ENCODE results near the gene TLL2. TPM values are rescaled to one million over a fixed set of nuclear protein-coding genes. Genes with fewer than 3 reads are reported as not detected.
A peak's percentile ranks its signal among the peaks of the same experiment; 100 is the strongest.

Gene TLL2
- polyA plus RNA-seq, 3 donors, result not detected

DNA sequence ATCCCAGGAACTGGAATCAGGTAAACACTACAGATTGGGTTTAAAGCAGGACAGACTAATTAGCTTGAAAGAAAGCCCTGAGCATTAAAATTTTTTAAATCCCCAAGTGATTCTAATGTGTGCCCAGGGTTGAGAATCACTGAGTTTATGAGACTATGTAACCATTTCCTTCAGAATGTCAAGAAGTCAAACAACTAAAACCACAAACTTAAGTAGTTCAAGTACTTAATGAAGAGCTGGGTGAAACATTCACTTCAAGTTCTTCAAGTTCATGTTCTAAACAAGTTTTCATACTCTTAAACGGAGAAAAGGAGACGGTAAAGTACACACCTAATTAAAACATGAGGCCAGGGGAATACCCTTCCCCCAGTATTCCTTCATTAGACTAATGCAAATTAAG is 28.2 kb upstream of the TLL2 start:
- no peak overlapping the region for H2AFZ ChIP-seq (ENCODE audit: insufficient read depth, low read depth, low read length, poor library complexity, severe bottlenecking)
- Mint-ChIP-seq H3K4me3 (no peak overlapping the region), H3K27me3 (ENCODE audit: low read depth in 3 of 3) (no peaks in the 10 kb centered on the region), H3K36me3 (peaks cover 71 to 74% of the 10 kb centered on the region in 2 donors), H3K27ac (peak overlapping the region in 2 of 7 donors; percentile 13 to 19), H3K4me1 (no peaks in the 10 kb centered on the region), H3K9me3 (no peaks in the 10 kb centered on the region)
- no peak overlapping the region for H3K4me3 ChIP-seq (replicated peaks in 1 of 3; ENCODE audit: low read depth in 2 of 3, low read length in 3 of 3)
- no peak overlapping the region for H3K4me2 ChIP-seq (replicated peaks; ENCODE audit: extremely low read depth, low read length, poor library complexity, severe bottlenecking)
- intact Hi-C loops (cut with micrococcal nuclease), result no loop called here
- H3K9me3 ChIP-seq (replicated peaks in 1 of 2; ENCODE audit: control insufficient read depth in 1 of 2, insufficient read depth in 1 of 2, low read length in 2 of 2), result no peaks in the 10 kb centered on the region
- peaks cover 59 to 96% of the 10 kb centered on the region in 2 donors for H3K36me3 ChIP-seq (replicated peaks in 1 of 2; ENCODE audit: control insufficient read depth in 1 of 2, insufficient read depth in 2 of 2, low read length in 2 of 2)
- TF ChIP-seq, protein P1, sequence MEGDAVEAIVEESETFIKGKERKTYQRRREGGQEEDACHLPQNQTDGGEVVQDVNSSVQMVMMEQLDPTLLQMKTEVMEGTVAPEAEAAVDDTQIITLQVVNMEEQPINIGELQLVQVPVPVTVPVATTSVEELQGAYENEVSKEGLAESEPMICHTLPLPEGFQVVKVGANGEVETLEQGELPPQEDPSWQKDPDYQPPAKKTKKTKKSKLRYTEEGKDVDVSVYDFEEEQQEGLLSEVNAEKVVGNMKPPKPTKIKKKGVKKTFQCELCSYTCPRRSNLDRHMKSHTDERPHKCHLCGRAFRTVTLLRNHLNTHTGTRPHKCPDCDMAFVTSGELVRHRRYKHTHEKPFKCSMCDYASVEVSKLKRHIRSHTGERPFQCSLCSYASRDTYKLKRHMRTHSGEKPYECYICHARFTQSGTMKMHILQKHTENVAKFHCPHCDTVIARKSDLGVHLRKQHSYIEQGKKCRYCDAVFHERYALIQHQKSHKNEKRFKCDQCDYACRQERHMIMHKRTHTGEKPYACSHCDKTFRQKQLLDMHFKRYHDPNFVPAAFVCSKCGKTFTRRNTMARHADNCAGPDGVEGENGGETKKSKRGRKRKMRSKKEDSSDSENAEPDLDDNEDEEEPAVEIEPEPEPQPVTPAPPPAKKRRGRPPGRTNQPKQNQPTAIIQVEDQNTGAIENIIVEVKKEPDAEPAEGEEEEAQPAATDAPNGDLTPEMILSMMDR (IDR thresholded peaks at IDR 0.05), result no peak
- DNase-seq, result no peak
- H3K79me2 ChIP-seq (ENCODE audit: insufficient read depth, low read length), result peaks cover 8% of the 10 kb centered on the region
- no peak overlapping the region for H3K9ac ChIP-seq (ENCODE audit: insufficient read depth, low read length, poor library complexity, severe bottlenecking)
- no peak overlapping the region for H3K27ac ChIP-seq (ENCODE audit: low read depth in 1 of 2, low read length in 2 of 2)
- peaks cover 49% of the 10 kb centered on the region for H4K20me1 ChIP-seq (ENCODE audit: insufficient read depth, low read length)
- WGBS (ENCODE audit: insufficient coverage), result 80% methylated on average over 1 of the region's 2 CpGs
- H3K4me1 ChIP-seq (ENCODE audit: control insufficient read depth in 1 of 2, insufficient read depth in 2 of 2, low read length in 2 of 2), result no peaks in the 10 kb centered on the region
- H3K27me3 ChIP-seq (ENCODE audit: control insufficient read depth in 2 of 2, insufficient read depth in 2 of 2, low read length in 2 of 2), result no peaks in the 10 kb centered on the region

DNA sequence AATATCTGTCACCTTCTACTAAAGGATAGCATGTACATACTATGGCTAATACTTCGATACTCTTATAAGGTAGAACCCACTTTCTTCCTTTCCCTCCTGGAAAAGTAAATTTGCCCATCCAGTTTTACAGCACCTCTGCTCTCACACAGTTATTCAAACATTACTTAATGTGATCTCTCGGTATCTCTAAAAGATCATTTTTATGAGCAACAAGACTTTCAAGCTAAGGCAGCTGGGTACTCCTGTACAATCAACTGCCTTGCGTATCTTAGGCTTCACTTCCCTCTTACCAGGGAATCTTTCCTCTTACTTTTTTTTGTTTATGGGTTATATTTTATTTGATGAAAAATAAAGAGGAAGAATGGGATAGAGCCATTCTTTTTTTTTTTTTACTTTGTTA is 26.5 kb upstream of the TLL2 start:
- no peak for DNase-seq
- peaks cover 3% of the 10 kb centered on the region for H3K4me1 Mint-ChIP-seq
- no peak overlapping the region for H3K27ac Mint-ChIP-seq
- H4K20me1 ChIP-seq (ENCODE audit: insufficient read depth, low read length), result peaks cover 53% of the 10 kb centered on the region
- no peak overlapping the region for H3K27ac ChIP-seq (ENCODE audit: low read depth in 1 of 2, low read length in 2 of 2)
- TF ChIP-seq, protein P1 (IDR thresholded peaks at IDR 0.05), result no peak
- no peaks in the 10 kb centered on the region for H3K4me1 ChIP-seq (ENCODE audit: control insufficient read depth in 1 of 2, insufficient read depth in 2 of 2, low read length in 2 of 2)
- H3K9me3 Mint-ChIP-seq, result no peaks in the 10 kb centered on the region
- H3K36me3 Mint-ChIP-seq, result peaks cover 54 to 61% of the 10 kb centered on the region in 2 donors
- peaks cover 44 to 90% of the 10 kb centered on the region in 2 donors for H3K36me3 ChIP-seq (replicated peaks in 1 of 2; ENCODE audit: control insufficient read depth in 1 of 2, insufficient read depth in 2 of 2, low read length in 2 of 2)
- H2AFZ ChIP-seq (ENCODE audit: insufficient read depth, low read depth, low read length, poor library complexity, severe bottlenecking), result no peak overlapping the region
- no CpG with 5 or more reads among the region's 3 CpGs for WGBS (ENCODE audit: insufficient coverage)
- H3K4me3 ChIP-seq (replicated peaks in 1 of 3; ENCODE audit: low read depth in 2 of 3, low read length in 3 of 3), result no peak overlapping the region
- no peak overlapping the region for H3K9ac ChIP-seq (ENCODE audit: insufficient read depth, low read length, poor library complexity, severe bottlenecking)
- no peak overlapping the region for H3K4me2 ChIP-seq (replicated peaks; ENCODE audit: extremely low read depth, low read length, poor library complexity, severe bottlenecking)
- H3K9me3 ChIP-seq (replicated peaks in 1 of 2; ENCODE audit: control insufficient read depth in 1 of 2, insufficient read depth in 1 of 2, low read length in 2 of 2), result no peaks in the 10 kb centered on the region
- H3K27me3 Mint-ChIP-seq (ENCODE audit: low read depth in 3 of 3), result peaks cover 0 to 2% (median 0%) of the 10 kb centered on the region in 3 donors
- H3K79me2 ChIP-seq (ENCODE audit: insufficient read depth, low read length), result peaks cover 20% of the 10 kb centered on the region
- H3K4me3 Mint-ChIP-seq, result no peak overlapping the region
- intact Hi-C loops (cut with micrococcal nuclease), result no loop called here
- H3K27me3 ChIP-seq (ENCODE audit: control insufficient read depth in 2 of 2, insufficient read depth in 2 of 2, low read length in 2 of 2), result no peaks in the 10 kb centered on the region
